ENCODE results near the gene ITPRID2. TPM values are rescaled to one million over a fixed set of nuclear protein-coding genes. Genes with fewer than 3 reads are reported as not detected.

Gene ITPRID2
- total and polyA plus RNA-seq, 2 of the 13 experiments (the other 11 are each of a cell fraction or from before 2014, with no cell fraction given): 44.8 to 62.3 TPM

DNA sequence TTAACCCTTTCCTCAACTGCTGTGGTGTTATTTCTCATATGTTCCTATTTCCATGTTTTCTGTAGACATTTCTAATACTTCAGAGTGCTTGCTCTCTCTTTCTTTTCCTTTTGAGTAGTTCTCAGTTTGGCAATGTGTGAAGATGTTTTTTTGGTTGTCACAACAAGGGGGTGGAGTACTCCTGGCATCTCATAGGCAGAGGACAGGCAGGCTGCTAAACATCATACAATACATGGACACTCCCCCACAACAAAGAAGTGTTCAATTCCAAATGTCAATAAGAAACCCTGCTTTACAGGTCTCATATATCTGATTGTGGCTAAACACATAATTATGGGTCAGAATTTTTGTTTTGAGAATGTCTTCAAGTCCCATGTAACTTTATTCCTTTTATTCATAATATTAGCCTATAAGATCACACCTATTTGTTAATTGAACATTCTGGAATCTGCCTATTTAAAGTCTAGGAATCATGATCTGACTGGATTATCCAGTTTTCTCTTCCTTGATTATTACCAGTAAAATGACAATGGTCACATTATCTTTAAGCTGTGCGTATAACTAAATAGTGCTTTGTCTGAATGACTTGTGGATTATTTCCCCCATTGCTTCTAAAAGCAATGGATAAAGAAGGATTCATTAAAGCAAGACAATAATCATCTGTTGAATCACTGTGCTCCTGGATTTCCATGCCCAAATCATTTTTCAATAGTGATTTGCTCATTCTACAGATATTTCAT lies 46.8 kb upstream of the ITPRID2 start (continued):
- TF ChIP-seq TRIM24 (CRISPR knock-in tag; IDR thresholded peaks at IDR 0.05) (no peak), ZNF674 (CRISPR knock-in tag; IDR thresholded peaks at IDR 0.05; ENCODE audit: low read depth) (no peak), NFKB2 (CRISPR knock-in tag; IDR thresholded peaks at IDR 0.05; ENCODE audit: borderline replicate concordance) (no peak)
- TF ChIP-seq, protein P1, sequence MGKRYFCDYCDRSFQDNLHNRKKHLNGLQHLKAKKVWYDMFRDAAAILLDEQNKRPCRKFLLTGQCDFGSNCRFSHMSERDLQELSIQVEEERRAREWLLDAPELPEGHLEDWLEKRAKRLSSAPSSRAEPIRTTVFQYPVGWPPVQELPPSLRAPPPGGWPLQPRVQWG (CRISPR knock-in tag; IDR thresholded peaks at IDR 0.05; ENCODE audit: borderline replicate concordance, low read depth): no peak

DNA sequence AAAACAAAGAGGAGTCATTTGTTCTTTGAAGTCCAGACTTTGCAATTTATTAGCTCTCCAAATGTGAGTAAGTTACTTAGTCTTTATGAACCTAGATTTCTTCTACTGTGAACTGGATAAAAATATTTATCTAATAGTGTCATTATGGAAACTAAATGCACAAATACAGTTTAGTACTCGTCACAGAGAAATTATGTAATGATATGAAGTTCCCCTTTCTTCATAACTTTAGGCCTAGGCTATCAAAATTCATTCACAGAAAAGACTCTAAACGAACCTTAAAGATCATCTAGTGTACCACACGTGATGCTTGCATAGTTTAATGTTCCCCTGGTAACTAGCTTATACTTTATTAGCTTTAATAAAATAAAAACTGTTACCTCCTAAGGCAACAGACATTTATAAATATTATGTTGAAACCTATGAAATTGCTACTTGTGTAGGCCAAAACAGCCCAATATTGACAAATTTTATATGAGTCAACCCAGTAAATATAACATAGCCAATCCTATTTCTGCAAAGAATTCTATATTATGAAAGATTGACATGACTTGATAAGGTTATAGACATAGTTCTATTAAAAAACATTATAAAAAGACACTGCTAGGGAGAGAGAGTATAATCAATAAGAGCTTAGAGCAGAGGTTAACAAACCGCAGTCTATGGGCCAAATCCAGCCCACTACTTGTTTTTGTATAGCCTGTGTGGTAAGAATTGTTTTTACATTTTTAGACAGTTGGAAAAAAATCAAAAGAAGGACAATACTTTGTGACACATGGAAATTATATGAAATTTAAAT lies 44.9 kb upstream of the ITPRID2 start:
- POLR2A ChIA-PET: no interaction called here
- Histone ChIP-seq H4K20me1 (ENCODE audit: insufficient read depth, low read length) (no peaks in the 10 kb centered on the region), H3K79me2 (ENCODE audit: insufficient read depth, low read length) (no peaks in the 10 kb centered on the region), H3K36me3 (replicated peaks in 1 of 2; ENCODE audit: control insufficient read depth in 1 of 2, insufficient read depth in 2 of 2, low read length in 2 of 2) (no peaks in the 10 kb centered on the region), H2AFZ (ENCODE audit: low read length) (no peak overlapping the region), H3K27me3 (ENCODE audit: control insufficient read depth in 1 of 2, insufficient read depth in 2 of 2, low read length in 2 of 2) (no peaks in the 10 kb centered on the region), H3K9me3 (ENCODE audit: low read length) (no peaks in the 10 kb centered on the region), H3K9ac (ENCODE audit: insufficient read depth, low read depth, low read length) (no peak overlapping the region), H3K4me1 (ENCODE audit: insufficient read depth, low read length) (0 out of 2 replicates have a peak, but pooled peaks cover 5% of the 10 kb centered on the region), H3K27ac (ENCODE audit: extremely low read length, insufficient read depth, low read length) (no peak overlapping the region), H3K4me3 (replicated peaks in 1 of 3; ENCODE audit: insufficient read depth in 1 of 3, low read depth in 2 of 3, low read length in 3 of 3) (no peak overlapping the region), H3K4me2 (ENCODE audit: low read depth, low read length) (no peak overlapping the region)
- no peak for ATAC-seq
- in situ Hi-C loops (cut with HindIII; ENCODE audit: extremely low pct_ligation_motif_present, low pct_unique_long_range_greater_than_20kb) (no loop called here), intact Hi-C loops (cut with micrococcal nuclease; ENCODE audit: unreplicated experiment) (no loop called here)
- BruUV-seq (replicated peaks): no TSS peak
- 13% methylated on average over 4 of the region's 4 CpGs for WGBS (ENCODE audit: low lambda C conversion rate)
- no peak for FAIRE-seq
- CTCF ChIA-PET (ENCODE audit: low intra/inter-chr PET ratio, low total read pairs): no interaction called here
- DNase-seq (ENCODE audit: low spot score): no peak
- no peak for TF ChIP-seq SRSF1 (optimal IDR thresholded peaks at IDR 0.05; ENCODE audit: low read depth, low read length)
- TF ChIP-seq STAG1 (CRISPR knock-in tag; IDR thresholded peaks at IDR 0.05): no peak
- TF ChIP-seq, protein P2, sequence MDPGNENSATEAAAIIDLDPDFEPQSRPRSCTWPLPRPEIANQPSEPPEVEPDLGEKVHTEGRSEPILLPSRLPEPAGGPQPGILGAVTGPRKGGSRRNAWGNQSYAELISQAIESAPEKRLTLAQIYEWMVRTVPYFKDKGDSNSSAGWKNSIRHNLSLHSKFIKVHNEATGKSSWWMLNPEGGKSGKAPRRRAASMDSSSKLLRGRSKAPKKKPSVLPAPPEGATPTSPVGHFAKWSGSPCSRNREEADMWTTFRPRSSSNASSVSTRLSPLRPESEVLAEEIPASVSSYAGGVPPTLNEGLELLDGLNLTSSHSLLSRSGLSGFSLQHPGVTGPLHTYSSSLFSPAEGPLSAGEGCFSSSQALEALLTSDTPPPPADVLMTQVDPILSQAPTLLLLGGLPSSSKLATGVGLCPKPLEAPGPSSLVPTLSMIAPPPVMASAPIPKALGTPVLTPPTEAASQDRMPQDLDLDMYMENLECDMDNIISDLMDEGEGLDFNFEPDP (CRISPR knock-in tag; conservative IDR thresholded peaks at IDR 0.05): no peak
- no peak for TF ChIP-seq STAT5B (CRISPR knock-in tag; IDR thresholded peaks at IDR 0.05)
- no peak for TF ChIP-seq TEAD2 (CRISPR knock-in tag; IDR thresholded peaks at IDR 0.05)
- TF ChIP-seq GFI1 (CRISPR knock-in tag; IDR thresholded peaks at IDR 0.05; ENCODE audit: borderline replicate concordance): no peak
- TF ChIP-seq, protein P3, sequence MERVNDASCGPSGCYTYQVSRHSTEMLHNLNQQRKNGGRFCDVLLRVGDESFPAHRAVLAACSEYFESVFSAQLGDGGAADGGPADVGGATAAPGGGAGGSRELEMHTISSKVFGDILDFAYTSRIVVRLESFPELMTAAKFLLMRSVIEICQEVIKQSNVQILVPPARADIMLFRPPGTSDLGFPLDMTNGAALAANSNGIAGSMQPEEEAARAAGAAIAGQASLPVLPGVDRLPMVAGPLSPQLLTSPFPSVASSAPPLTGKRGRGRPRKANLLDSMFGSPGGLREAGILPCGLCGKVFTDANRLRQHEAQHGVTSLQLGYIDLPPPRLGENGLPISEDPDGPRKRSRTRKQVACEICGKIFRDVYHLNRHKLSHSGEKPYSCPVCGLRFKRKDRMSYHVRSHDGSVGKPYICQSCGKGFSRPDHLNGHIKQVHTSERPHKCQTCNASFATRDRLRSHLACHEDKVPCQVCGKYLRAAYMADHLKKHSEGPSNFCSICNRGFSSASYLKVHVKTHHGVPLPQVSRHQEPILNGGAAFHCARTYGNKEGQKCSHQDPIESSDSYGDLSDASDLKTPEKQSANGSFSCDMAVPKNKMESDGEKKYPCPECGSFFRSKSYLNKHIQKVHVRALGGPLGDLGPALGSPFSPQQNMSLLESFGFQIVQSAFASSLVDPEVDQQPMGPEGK (CRISPR knock-in tag; IDR thresholded peaks at IDR 0.05): no peak
- TF ChIP-seq SRSF9 (IDR thresholded peaks at IDR 0.05; ENCODE audit: borderline replicate concordance, insufficient read depth, low read depth, low read length, poor library complexity, severe bottlenecking): no peak
- no peak for TF ChIP-seq CBX2 (IDR thresholded peaks at IDR 0.05; ENCODE audit: low read depth, low read length)
- no peak for TF ChIP-seq CBX2 (CRISPR knock-in tag; IDR thresholded peaks at IDR 0.05; ENCODE audit: low read depth)
- no peak for TF ChIP-seq ZSCAN20 (CRISPR knock-in tag; IDR thresholded peaks at IDR 0.05; ENCODE audit: borderline replicate concordance)
- no peak for TF ChIP-seq ZNF256 (CRISPR knock-in tag; conservative IDR thresholded peaks at IDR 0.05)
- no peak for TF ChIP-seq ZSCAN21 (CRISPR knock-in tag; IDR thresholded peaks at IDR 0.05; ENCODE audit: borderline replicate concordance)
